HL-60/S4 (cell line): Measurements from ENCODE around the gene KNDC1.

Experiments
- in situ Hi-C: fragments of 300-500 bp; cut with MboI; formaldehyde crosslinking; loops from 2 replicates; pipeline ENCODE4 v1.14.3; 2022; ENCODE audit warnings: low sequenced_read_pairs

The KNDC1 gene

GRCh38 chr10:133205146-133205545 lies 45.1 kb downstream of the KNDC1 start:
- in situ Hi-C loops: no loop called here

- in situ Hi-C loops: no loop called here
Observed at GRCh38 chr10:133206356-133207040, 46.5 kb downstream of the KNDC1 start.

- in situ Hi-C loops: no loop called here
Observed at GRCh38 chr10:133207041-133207600, 47.1 kb downstream of the KNDC1 start.

- in situ Hi-C loops: no loop called here
Observed at GRCh38 chr10:133207627-133208026, 47.6 kb downstream of the KNDC1 start.

- in situ Hi-C loops: no loop called here
Observed at GRCh38 chr10:133208466-133208865, 48.4 kb downstream of the KNDC1 start.

- in situ Hi-C loops: no loop called here
Observed at GRCh38 chr10:133209117-133209516, 49.1 kb downstream of the KNDC1 start.

GRCh38 chr10:133209641-133210040 lies 49.6 kb downstream of the KNDC1 start:
- in situ Hi-C loops: no loop called here

- in situ Hi-C loops: no loop called here
Observed at GRCh38 chr10:133210398-133211140, 50.5 kb downstream of the KNDC1 start.

GRCh38 chr10:133211141-133211830 lies 51.3 kb downstream of the KNDC1 start:
- in situ Hi-C loops: no loop called here

- in situ Hi-C loops: no loop called here
Observed at GRCh38 chr10:133211959-133212852, 52.2 kb downstream of the KNDC1 start.

GRCh38 chr10:133212853-133213494 lies 53.0 kb downstream of the KNDC1 start:
- in situ Hi-C loops: no loop called here

GRCh38 chr10:133213641-133214467 lies 53.8 kb downstream of the KNDC1 start:
- in situ Hi-C loops: no loop called here

- in situ Hi-C loops: no loop called here
Observed at GRCh38 chr10:133214468-133215410, 54.7 kb downstream of the KNDC1 start.

GRCh38 chr10:133215586-133215985 lies 55.6 kb downstream of the KNDC1 start:
- in situ Hi-C loops: no loop called here

- in situ Hi-C loops: no loop called here
Observed at GRCh38 chr10:133216776-133217175, 56.8 kb downstream of the KNDC1 start.

GRCh38 chr10:133217800-133218589 lies 58.0 kb downstream of the KNDC1 start:
- in situ Hi-C loops: no loop called here

- in situ Hi-C loops: no loop called here
Observed at GRCh38 chr10:133218891-133219290, 58.9 kb downstream of the KNDC1 start.
